Kidney (tissue), 14 donors: Measurements from ENCODE around the gene KRT7. TPM values are rescaled to one million over a fixed set of nuclear protein-coding genes. Genes with fewer than 3 reads are reported as not detected.

Source experiments
- DNase-seq, 5 donors: peaks; one replicate each; pipeline ENCODE4 v3.0.0-alpha.2; 2013 to 2020
- FAIRE-seq: peaks from 2 replicates; lab custom pipeline; 2012; peaks lifted over from hg19 to GRCh38; lab: Jason Lieb, UNC
- H3K27ac ChIP-seq, 2 donors: one replicate each; pipeline ENCODE4 v1.7.0; 2013; ENCODE audit warnings: low read depth in 2 of 2, low read length in 2 of 2, inconsistent platforms in 1 of 2
- H3K27me3 ChIP-seq: one replicate; pipeline ENCODE4 v1.7.1; 2013; ENCODE audit warnings: low read length, inconsistent platforms; ENCODE audit not compliant: control insufficient read depth, insufficient read depth
- H3K36me3 ChIP-seq, 3 donors: one replicate each; pipeline versions ENCODE4 v1.7.0 to v1.7.1; 2013; ENCODE audit warnings: low read length in 3 of 3, control low read depth in 1 of 3, inconsistent platforms in 1 of 3; ENCODE audit not compliant: insufficient read depth in 3 of 3, control insufficient read depth in 2 of 3
- H3K4me1 ChIP-seq, 3 donors: one replicate each; pipeline versions ENCODE4 v1.7.0 to v1.7.1; 2013; ENCODE audit warnings: low read length in 3 of 3, inconsistent platforms in 1 of 3, low read depth in 1 of 3; ENCODE audit not compliant: control insufficient read depth in 2 of 3, insufficient read depth in 2 of 3
- H3K4me3 ChIP-seq, 3 donors: one replicate each; pipeline versions ENCODE4 v1.7.0 to v1.8.1; 2013; ENCODE audit warnings: low read length in 3 of 3, control low read depth in 1 of 3, inconsistent platforms in 1 of 3
- H3K9ac ChIP-seq, 3 donors: one replicate each; pipeline versions ENCODE4 v1.7.0 to v1.7.1; 2013; ENCODE audit warnings: low read length in 3 of 3, control low read depth in 1 of 3, inconsistent platforms in 1 of 3
- H3K9me3 ChIP-seq, 3 donors: one replicate each; pipeline versions ENCODE4 v1.7.0 to v1.7.1; 2013; ENCODE audit warnings: low read length in 3 of 3, control low read depth in 1 of 3, inconsistent platforms in 1 of 3; ENCODE audit not compliant: control insufficient read depth in 2 of 3, insufficient read depth in 1 of 3
- CTCF ChIP-seq: IDR thresholded peaks from 3 replicates; pipeline ENCODE4 v1.5.1; 2012; ENCODE audit warnings: mild to moderate bottlenecking, moderate library complexity, borderline replicate concordance; ENCODE audit not compliant: insufficient read depth; ENCODE audit errors: extremely low read depth
- intact Hi-C: fragments of 100-400 bp; cut with DNase I; formaldehyde crosslinking; loops from one replicate; pipeline ENCODE4 v1.11.1; 2022
- polyA plus RNA-seq: library from polyadenylated mRNA; stranded (reverse); fragments of 350-450 nt; fragmentation: Illumina TruSeq; extraction: RNeasy Lipid Tissue Mini Kit (QIAGEN cat#74804); gene quantifications from one replicate; pipeline ENCODE4 v1.2.3, GENCODE V29; 2014; ENCODE audit warnings: low read depth, low replicate concordance; ENCODE audit not compliant: insufficient read depth
- total RNA-seq: library from RNA; stranded (reverse); fragmentation: NEBNext Ultra II Directional; extraction: Animal tissue kit (Norgen Biotek cat#: 25700); gene quantifications from one replicate; pipeline ENCODE4 v1.2.1, GENCODE V29; 2021
- donor health status: control.
- donor health status: control.
- donor health status: control.
- donor health status: control.
- donor health status: control.
- donor health status: DM: yes; HTN: yes; CAD: no.
- donor health status: Normal renal cell carcinoma (clear cell type).

KRT7 gene
- total and polyA plus RNA-seq, 2 donors from 2014 or later = 173 to 1,490 TPM

GRCh38 chr12:52254965-52255751, 22.1 kb downstream of the KRT7 start:
- H3K9me3 ChIP-seq = no peaks in the 10 kb centered on the region
- no peak for FAIRE-seq
- no peak overlapping the region for H3K4me3 ChIP-seq
- intact Hi-C loops = no loop called here
- peak in 2 of 5 donors; percentile 7 to 11 for DNase-seq
- H3K4me1 ChIP-seq = peaks cover 0 to 6% (median 6%) of the 10 kb centered on the region in 3 donors
- no peak overlapping the region for H3K27ac ChIP-seq
- H3K36me3 ChIP-seq = no peaks in the 10 kb centered on the region
- no peak overlapping the region for H3K9ac ChIP-seq
- peaks cover 23% of the 10 kb centered on the region for H3K27me3 ChIP-seq
- TF ChIP-seq CTCF = no peak

DNA sequence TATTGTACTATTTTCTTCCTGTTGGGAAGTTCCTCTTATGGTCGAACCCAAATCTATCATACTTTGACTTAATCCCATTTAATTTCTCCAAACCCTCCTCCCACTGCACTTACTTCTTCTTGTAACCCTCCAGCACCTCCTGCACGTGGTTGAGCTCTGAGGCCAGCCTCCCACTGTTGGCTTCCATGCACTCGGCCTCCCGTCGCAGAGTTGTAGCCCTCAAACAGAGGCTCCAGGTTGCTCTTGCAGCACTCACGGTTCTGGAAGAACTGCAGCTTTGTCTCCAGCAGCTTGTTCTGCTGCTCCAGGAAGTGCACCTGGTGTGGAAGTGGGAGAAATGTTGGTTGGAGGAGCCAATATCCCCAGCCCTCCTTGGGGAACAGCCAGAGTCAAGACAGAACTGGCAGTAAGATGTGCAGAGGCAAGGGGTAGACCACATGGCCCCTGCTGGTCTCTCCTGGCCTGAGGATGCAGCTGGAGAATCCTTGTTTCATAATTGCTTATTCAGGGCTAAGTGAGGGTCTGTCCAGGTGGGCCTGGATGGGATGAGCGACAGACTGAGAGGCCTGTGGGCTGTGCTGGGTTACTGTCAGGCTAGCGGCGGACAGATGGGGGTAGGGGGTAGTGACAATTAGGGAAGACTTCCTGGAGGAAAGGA, 23.0 kb downstream of the KRT7 start:
- no peak for TF ChIP-seq CTCF
- Histone ChIP-seq H3K4me3 (no peak overlapping the region), H3K27me3 (peaks cover 19% of the 10 kb centered on the region), H3K27ac (no peak overlapping the region), H3K4me1 (peaks cover 0 to 6% (median 6%) of the 10 kb centered on the region in 3 donors), H3K36me3 (no peaks in the 10 kb centered on the region), H3K9me3 (no peaks in the 10 kb centered on the region), H3K9ac (no peak overlapping the region)
- DNase-seq (peak in 2 of 5 donors; percentile 19 to 26), FAIRE-seq (no peak)
- intact Hi-C loops = no loop called here

GRCh38 chr12:52256584-52256935, 23.5 kb downstream of the KRT7 start:
- no peak for TF ChIP-seq CTCF
- DNase-seq = peak in 2 of 5 donors; percentile 12 to 17
- FAIRE-seq = no peak
- Histone ChIP-seq H3K27me3 (peaks cover 19% of the 10 kb centered on the region), H3K27ac (no peak overlapping the region), H3K9ac (no peak overlapping the region), H3K9me3 (no peaks in the 10 kb centered on the region), H3K36me3 (no peaks in the 10 kb centered on the region), H3K4me1 (peaks cover 3 to 6% (median 6%) of the 10 kb centered on the region in 3 donors), H3K4me3 (no peak overlapping the region)
- intact Hi-C loops = no loop called here
